K562 (cell line): ENCODE results near the gene GOSR1. TPM values are rescaled to one million over a fixed set of nuclear protein-coding genes. Genes with fewer than 3 reads are reported as not detected.

ENCODE experiments used
- BCOR ChIP-seq: fragments of 450-650 bp; IDR thresholded peaks from 2 replicates; pipeline ENCODE4 v1.6.1; 2016
- BMI1 ChIP-seq: fragments of 150-350 bp; IDR thresholded peaks from 2 replicates; pipeline ENCODE4 v1.6.1; 2014; ENCODE audit warnings: low read length
- CAMTA2 ChIP-seq: fragments of 250-450 bp; sonication (Bioruptor Pico); conservative IDR thresholded peaks from 2 replicates; pipeline ENCODE4 v1.5.1; 2022
- CC2D1A ChIP-seq: fragments of 450-650 bp; IDR thresholded peaks from 2 replicates; pipeline ENCODE4 v1.6.1; 2017; ENCODE audit warnings: mild to moderate bottlenecking
- FOS ChIP-seq: IDR thresholded peaks from 3 replicates; pipeline ENCODE4 v1.6.1; 2011; ENCODE audit not compliant: insufficient read length; ENCODE audit errors: extremely low read depth
- FOSL1 ChIP-seq: fragments of 200-800 bp; sonication (Bioruptor generic); conservative IDR thresholded peaks from 2 replicates; pipeline ENCODE4 v1.6.1; 2016; ENCODE audit warnings: missing genetic modification characterization, missing compliant biosample characterization
- HDGF ChIP-seq: fragments of 450-650 bp; IDR thresholded peaks from 2 replicates; pipeline ENCODE4 v1.6.1; 2016
- KDM1A ChIP-seq, 2 experiments: fragments of 450-650 bp; IDR thresholded peaks; 2 replicates each; pipeline ENCODE4 v1.6.1; 2016; ENCODE audit warnings: mild to moderate bottlenecking in 2 of 2
- MTA2 ChIP-seq: fragments of 450-650 bp; IDR thresholded peaks from 2 replicates; pipeline ENCODE4 v1.6.1; 2016; ENCODE audit warnings: low read depth
- NFE2 ChIP-seq: IDR thresholded peaks from 2 replicates; pipeline ENCODE4 v1.6.1; 2014; ENCODE audit warnings: antibody characterized with exemption, low read depth
- NR2F6 ChIP-seq: fragments of 450-650 bp; formaldehyde crosslinking; IDR thresholded peaks from 2 replicates; pipeline ENCODE4 v1.4.0; 2020; ENCODE audit warnings: mild to moderate bottlenecking
- NR3C1 ChIP-seq: sonication (generic); formaldehyde crosslinking; IDR thresholded peaks from 2 replicates; pipeline ENCODE4 v1.8.1; 2022; ENCODE audit warnings: missing genetic modification reagents
- SMARCB1 ChIP-seq: IDR thresholded peaks from 2 replicates; pipeline ENCODE4 v1.6.1; 2011; ENCODE audit warnings: improper control_type of control experiment, low read depth; ENCODE audit not compliant: insufficient read length
- ZKSCAN3 ChIP-seq: fragments of 250-450 bp; sonication (Bioruptor Pico); IDR thresholded peaks from 2 replicates; pipeline ENCODE4 v1.4.0; 2020
- ZKSCAN8 ChIP-seq: fragments of 200-800 bp; sonication (Bioruptor generic); IDR thresholded peaks from 2 replicates; pipeline ENCODE4 v1.6.1; 2016; ENCODE audit warnings: missing genetic modification characterization, missing compliant biosample characterization
- ZNF217 ChIP-seq: sonication (generic); formaldehyde crosslinking; IDR thresholded peaks from 2 replicates; pipeline ENCODE4 v1.8.0; 2022; ENCODE audit warnings: mild to moderate bottlenecking, missing genetic modification reagents
- ZNF668 ChIP-seq: fragments of 250-450 bp; sonication (Bioruptor Pico); IDR thresholded peaks from 2 replicates; pipeline ENCODE4 v1.8.0; 2022; ENCODE audit warnings: mild to moderate bottlenecking, inconsistent platforms
- ZNF75A ChIP-seq: fragments of 450-650 bp; formaldehyde crosslinking; IDR thresholded peaks from 2 replicates; pipeline ENCODE4 v1.4.0; 2020; ENCODE audit warnings: mild to moderate bottlenecking
- polyA plus RNA-seq, 8 experiments: library from polyadenylated mRNA; depleted of rRNA in 4 of 8; stranded (reverse) in 5 of 8; unstranded in 3 of 8; fragments of >200 nt; fragmentation: Nextera tagmentation in 2 of 8; fragmentation: Illumina TruSeq in 1 of 8; extraction: Ambion mirVana in 2 of 8; extraction: Trizol in 1 of 8; gene quantifications; 2 replicates each; pipeline versions ENCODE4 v1.2.1 to v1.2.3, GENCODE V29; 2011 to 2014; ENCODE audit warnings: inconsistent platforms in 1 of 8, missing spikeins in 1 of 8
- total RNA-seq, 7 experiments: library from RNA; depleted of rRNA in 6 of 7; stranded (reverse); fragments of >200 nt in 6 of 7; fragmentation: Illumina TruSeq in 2 of 7; extraction: Trizol in 2 of 7; gene quantifications; 2 replicates each; pipeline versions ENCODE4 v1.2.1 to v1.2.3, GENCODE V29; 2011 to 2021; ENCODE audit warnings: low replicate concordance in 1 of 7
- TF ChIP-seq, protein P1 (sequence below): fragments of 450-650 bp; IDR thresholded peaks from 2 replicates; pipeline ENCODE4 v1.6.1; 2016; ENCODE audit warnings: antibody characterized with exemption
- TF ChIP-seq, protein P2 (sequence below), 2 experiments: fragments of 450-650 bp; IDR thresholded peaks; 2 replicates each; pipeline ENCODE4 v1.6.1; 2016
- TF ChIP-seq, protein P3 (sequence below): sonication (generic); formaldehyde crosslinking; IDR thresholded peaks from 2 replicates; pipeline ENCODE4 v1.8.0; 2022; ENCODE audit warnings: mild to moderate bottlenecking, missing genetic modification reagents
- TF ChIP-seq, protein P4 (sequence below): sonication (generic); formaldehyde crosslinking; IDR thresholded peaks from 2 replicates; pipeline ENCODE4 v1.9.0; 2022; ENCODE audit warnings: mild to moderate bottlenecking, missing genetic modification reagents

GOSR1 gene
- total and polyA plus RNA-seq, 9 of the 15 experiments (the other 6 are each of a cell fraction or from before 2014, with no cell fraction given) = 17.6 to 95.5 (median 33.3) TPM

DNA sequence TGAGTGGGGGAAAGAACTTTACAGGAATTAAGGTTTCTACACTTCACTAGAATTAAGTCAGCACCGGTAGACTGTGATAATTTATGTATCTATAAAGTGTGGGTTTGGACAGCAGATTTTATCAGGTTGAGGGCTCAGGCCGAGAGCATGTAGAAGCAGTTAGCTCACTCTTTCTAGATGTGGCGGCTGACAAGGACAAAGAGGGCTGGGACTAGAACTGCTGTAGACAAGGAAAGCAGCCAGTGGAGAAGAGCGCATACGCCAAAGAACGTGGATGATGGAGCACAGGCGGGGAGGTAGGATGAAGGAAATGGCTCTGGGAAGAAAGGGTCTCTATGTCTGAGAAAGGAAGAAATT lies 504 bp upstream of the GOSR1 start (continued):
- TF ChIP-seq, protein P1, sequence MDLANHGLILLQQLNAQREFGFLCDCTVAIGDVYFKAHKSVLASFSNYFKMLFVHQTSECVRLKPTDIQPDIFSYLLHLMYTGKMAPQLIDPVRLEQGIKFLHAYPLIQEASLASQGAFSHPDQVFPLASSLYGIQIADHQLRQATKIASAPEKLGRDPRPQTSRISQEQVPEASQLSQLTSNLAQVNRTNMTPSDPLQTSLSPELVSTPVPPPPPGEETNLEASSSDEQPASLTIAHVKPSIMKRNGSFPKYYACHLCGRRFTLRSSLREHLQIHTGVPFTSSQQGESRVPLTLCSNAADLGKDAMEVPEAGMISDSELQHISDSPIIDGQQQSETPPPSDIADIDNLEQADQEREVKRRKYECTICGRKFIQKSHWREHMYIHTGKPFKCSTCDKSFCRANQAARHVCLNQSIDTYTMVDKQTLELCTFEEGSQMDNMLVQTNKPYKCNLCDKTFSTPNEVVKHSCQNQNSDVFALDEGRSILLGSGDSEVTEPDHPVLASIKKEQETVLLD = peak; percentile 22; the same call in 1 of the 2 replicates
- TF ChIP-seq NR3C1 (CRISPR knock-in tag) (no peak), NR2F6 (CRISPR knock-in tag) (no peak), SMARCB1 (no peak), ZNF668 (CRISPR knock-in tag) (no peak), BCOR (0 out of 2 replicates have a peak, but pooled peaks have one; percentile 5), KDM1A (IDR thresholded peaks at IDR 0.05) (peak; percentile 41 to 47; a peak in 1 of 4 replicates), ZNF75A (no peak), NFE2 (no peak), HDGF (0 out of 2 replicates have a peak, but pooled peaks have one; percentile 61), CAMTA2 (CRISPR knock-in tag) (no peak), ZKSCAN8 (CRISPR knock-in tag) (no peak), ZNF217 (CRISPR knock-in tag) (no peak), CC2D1A (no peak), ZKSCAN3 (CRISPR knock-in tag) (no peak), FOS (no peak), FOSL1 (tag) (no peak), BMI1 (no peak), MTA2 (no peak)
- TF ChIP-seq, protein P2, sequence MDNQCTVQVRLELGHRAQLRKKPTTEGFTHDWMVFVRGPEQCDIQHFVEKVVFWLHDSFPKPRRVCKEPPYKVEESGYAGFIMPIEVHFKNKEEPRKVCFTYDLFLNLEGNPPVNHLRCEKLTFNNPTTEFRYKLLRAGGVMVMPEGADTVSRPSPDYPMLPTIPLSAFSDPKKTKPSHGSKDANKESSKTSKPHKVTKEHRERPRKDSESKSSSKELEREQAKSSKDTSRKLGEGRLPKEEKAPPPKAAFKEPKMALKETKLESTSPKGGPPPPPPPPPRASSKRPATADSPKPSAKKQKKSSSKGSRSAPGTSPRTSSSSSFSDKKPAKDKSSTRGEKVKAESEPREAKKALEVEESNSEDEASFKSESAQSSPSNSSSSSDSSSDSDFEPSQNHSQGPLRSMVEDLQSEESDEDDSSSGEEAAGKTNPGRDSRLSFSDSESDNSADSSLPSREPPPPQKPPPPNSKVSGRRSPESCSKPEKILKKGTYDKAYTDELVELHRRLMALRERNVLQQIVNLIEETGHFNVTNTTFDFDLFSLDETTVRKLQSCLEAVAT (IDR thresholded peaks at IDR 0.05) = peak in 1 of 2 experiments; percentile 28; a peak in 1 of 4 replicates
- TF ChIP-seq, protein P3, sequence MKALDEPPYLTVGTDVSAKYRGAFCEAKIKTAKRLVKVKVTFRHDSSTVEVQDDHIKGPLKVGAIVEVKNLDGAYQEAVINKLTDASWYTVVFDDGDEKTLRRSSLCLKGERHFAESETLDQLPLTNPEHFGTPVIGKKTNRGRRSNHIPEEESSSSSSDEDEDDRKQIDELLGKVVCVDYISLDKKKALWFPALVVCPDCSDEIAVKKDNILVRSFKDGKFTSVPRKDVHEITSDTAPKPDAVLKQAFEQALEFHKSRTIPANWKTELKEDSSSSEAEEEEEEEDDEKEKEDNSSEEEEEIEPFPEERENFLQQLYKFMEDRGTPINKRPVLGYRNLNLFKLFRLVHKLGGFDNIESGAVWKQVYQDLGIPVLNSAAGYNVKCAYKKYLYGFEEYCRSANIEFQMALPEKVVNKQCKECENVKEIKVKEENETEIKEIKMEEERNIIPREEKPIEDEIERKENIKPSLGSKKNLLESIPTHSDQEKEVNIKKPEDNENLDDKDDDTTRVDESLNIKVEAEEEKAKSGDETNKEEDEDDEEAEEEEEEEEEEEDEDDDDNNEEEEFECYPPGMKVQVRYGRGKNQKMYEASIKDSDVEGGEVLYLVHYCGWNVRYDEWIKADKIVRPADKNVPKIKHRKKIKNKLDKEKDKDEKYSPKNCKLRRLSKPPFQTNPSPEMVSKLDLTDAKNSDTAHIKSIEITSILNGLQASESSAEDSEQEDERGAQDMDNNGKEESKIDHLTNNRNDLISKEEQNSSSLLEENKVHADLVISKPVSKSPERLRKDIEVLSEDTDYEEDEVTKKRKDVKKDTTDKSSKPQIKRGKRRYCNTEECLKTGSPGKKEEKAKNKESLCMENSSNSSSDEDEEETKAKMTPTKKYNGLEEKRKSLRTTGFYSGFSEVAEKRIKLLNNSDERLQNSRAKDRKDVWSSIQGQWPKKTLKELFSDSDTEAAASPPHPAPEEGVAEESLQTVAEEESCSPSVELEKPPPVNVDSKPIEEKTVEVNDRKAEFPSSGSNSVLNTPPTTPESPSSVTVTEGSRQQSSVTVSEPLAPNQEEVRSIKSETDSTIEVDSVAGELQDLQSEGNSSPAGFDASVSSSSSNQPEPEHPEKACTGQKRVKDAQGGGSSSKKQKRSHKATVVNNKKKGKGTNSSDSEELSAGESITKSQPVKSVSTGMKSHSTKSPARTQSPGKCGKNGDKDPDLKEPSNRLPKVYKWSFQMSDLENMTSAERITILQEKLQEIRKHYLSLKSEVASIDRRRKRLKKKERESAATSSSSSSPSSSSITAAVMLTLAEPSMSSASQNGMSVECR = no peak
- TF ChIP-seq, protein P4, sequence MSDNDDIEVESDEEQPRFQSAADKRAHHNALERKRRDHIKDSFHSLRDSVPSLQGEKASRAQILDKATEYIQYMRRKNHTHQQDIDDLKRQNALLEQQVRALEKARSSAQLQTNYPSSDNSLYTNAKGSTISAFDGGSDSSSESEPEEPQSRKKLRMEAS = no peak
